ENCODE results near the gene RIMBP2.

- no peak for TF ChIP-seq EZH2 (IDR thresholded peaks at IDR 0.05; ENCODE audit: insufficient read depth, poor library complexity, severe bottlenecking)
- TF ChIP-seq EZH2phosphoT487 (IDR thresholded peaks at IDR 0.05; ENCODE audit: insufficient read depth, low read depth) = no peak
Observed at GRCh38 chr12:130646716-130647370, 69.3 kb downstream of the RIMBP2 start.
